IMR-90 (cell line): Measurements from ENCODE around the gene PRR18. TPM values are rescaled to one million over a fixed set of nuclear protein-coding genes. Genes with fewer than 3 reads are reported as not detected.

Experiments
- ATAC-seq: fragments of 200-7000 bp; cut with Tn5 transposase; 2 replicates; pipeline ENCODE4 v1.9.1; 2020; ENCODE audit warnings: low read depth, mild to moderate bottlenecking, moderate library complexity
- BruUV-seq: library from RNA; stranded (reverse); fragments of 400-500 nt; replicated peaks from 2 replicates; lab custom pipeline; 2021; lab: Mats Ljungman, UMichigan
- CTCF ChIA-PET: fragments of 300-600 bp; formaldehyde crosslinking; extraction: SDS; loops from one replicate; lab custom pipeline; 2021; ENCODE audit warnings: antibody characterized with exemption; lab: Yijun Ruan, JAX
- POLR2A ChIA-PET: fragments of 300-600 bp; sonication (Branson Sonifier 250); formaldehyde crosslinking; loops from one replicate; lab custom pipeline; 2022; ENCODE audit warnings: antibody characterized with exemption; ENCODE audit not compliant: unreplicated experiment; lab: Charles Lee
- DNase-seq: peaks from one replicate; pipeline ENCODE4 v3.0.0; 2013
- H2AFZ ChIP-seq: replicated peaks from 2 replicates; pipeline ENCODE3; 2013; ENCODE audit warnings: low read length, mild to moderate bottlenecking; ENCODE audit not compliant: poor library complexity
- H2AK5ac ChIP-seq: 2 replicates; pipeline ENCODE4 v1.6.1; 2013; ENCODE audit warnings: low read depth, low read length, inconsistent platforms
- H2AK9ac ChIP-seq: replicated peaks from 2 replicates; pipeline ENCODE3; 2013; ENCODE audit warnings: mild to moderate bottlenecking, low read depth, low read length, moderate library complexity; ENCODE audit not compliant: poor library complexity
- H2BK120ac ChIP-seq: 2 replicates; pipeline ENCODE4 v1.6.1; 2013; ENCODE audit warnings: low read depth, low read length, inconsistent platforms
- H2BK15ac ChIP-seq: 3 replicates; pipeline ENCODE4 v1.6.1; 2013; ENCODE audit warnings: low read depth, low read length, inconsistent platforms
- H2BK20ac ChIP-seq: 2 replicates; pipeline ENCODE4 v1.6.1; 2013; ENCODE audit warnings: low read depth, mild to moderate bottlenecking, inconsistent platforms, low read length, moderate library complexity
- H2BK5ac ChIP-seq: 2 replicates; pipeline ENCODE4 v1.6.1; 2013; ENCODE audit warnings: mild to moderate bottlenecking, low read depth, low read length, inconsistent platforms; ENCODE audit not compliant: poor library complexity, severe bottlenecking
- H3K14ac ChIP-seq: replicated peaks from 2 replicates; pipeline ENCODE4 v1.6.1; 2013; ENCODE audit warnings: low read depth, low read length, inconsistent platforms
- H3K18ac ChIP-seq: 2 replicates; pipeline ENCODE4 v1.6.1; 2013; ENCODE audit warnings: low read depth, low read length, control low read depth
- H3K23ac ChIP-seq: 2 replicates; pipeline ENCODE4 v1.6.1; 2013; ENCODE audit warnings: low read depth, low read length, inconsistent platforms
- H3K27ac ChIP-seq: 2 replicates; pipeline ENCODE4 v1.5.1; 2013; ENCODE audit warnings: mild to moderate bottlenecking, control low read depth, low read length; ENCODE audit not compliant: insufficient read depth
- H3K27me3 ChIP-seq: 2 replicates; pipeline ENCODE4 v1.6.1; 2013; ENCODE audit warnings: low read length; ENCODE audit not compliant: control insufficient read depth, insufficient read depth
- H3K36me3 ChIP-seq: 2 replicates; pipeline ENCODE4 v1.6.1; 2013; ENCODE audit warnings: low read length, mixed read lengths; ENCODE audit not compliant: control insufficient read depth, insufficient read depth
- H3K4ac ChIP-seq: 2 replicates; pipeline ENCODE4 v1.6.1; 2013; ENCODE audit warnings: low read depth, low read length, inconsistent platforms
- H3K4me1 ChIP-seq: 2 replicates; pipeline ENCODE4 v1.6.1; 2013; ENCODE audit warnings: low read length, mixed read lengths; ENCODE audit not compliant: control insufficient read depth, insufficient read depth
- H3K4me2 ChIP-seq: 2 replicates; pipeline ENCODE4 v1.6.1; 2013; ENCODE audit warnings: low read depth, mild to moderate bottlenecking, control low read depth, low read length, moderate library complexity
- H3K4me3 ChIP-seq: 2 replicates; pipeline ENCODE4 v1.5.1; 2013; ENCODE audit warnings: low read depth, mild to moderate bottlenecking, control low read depth, low read length, moderate library complexity; ENCODE audit not compliant: insufficient read depth
- H3K56ac ChIP-seq: 2 replicates; pipeline ENCODE4 v1.6.1; 2013; ENCODE audit warnings: low read length, inconsistent platforms; ENCODE audit not compliant: insufficient read depth; ENCODE audit errors: extremely low read depth
- H3K79me1 ChIP-seq, 2 experiments: 2 replicates each; pipeline ENCODE4 v1.6.1; 2013; ENCODE audit warnings: low read length in 2 of 2, inconsistent platforms in 1 of 2, low read depth in 1 of 2
- H3K9ac ChIP-seq: 2 replicates; pipeline ENCODE4 v1.6.1; 2013; ENCODE audit warnings: low read depth, low read length, control low read depth
- H3K9me1 ChIP-seq: 2 replicates; pipeline ENCODE4 v1.6.1; 2013; ENCODE audit warnings: low read length, inconsistent platforms; ENCODE audit not compliant: insufficient read depth
- H3K9me3 ChIP-seq: 2 replicates; pipeline ENCODE4 v1.6.1; 2013; ENCODE audit warnings: low read length; ENCODE audit not compliant: control insufficient read depth, insufficient read depth
- H4K20me1 ChIP-seq: 2 replicates; pipeline ENCODE4 v1.6.1; 2013; ENCODE audit warnings: low read length, inconsistent platforms; ENCODE audit not compliant: insufficient read depth
- H4K5ac ChIP-seq: 2 replicates; pipeline ENCODE4 v1.6.1; 2013; ENCODE audit warnings: mild to moderate bottlenecking, low read depth, low read length, control low read depth
- H4K8ac ChIP-seq, 2 experiments: 2 replicates each; pipeline ENCODE4 v1.6.1; 2013; ENCODE audit warnings: low read depth in 2 of 2, low read length in 2 of 2, control low read depth in 1 of 2, inconsistent platforms in 1 of 2
- H4K91ac ChIP-seq: 2 replicates; pipeline ENCODE4 v1.6.1; 2013; ENCODE audit warnings: low read depth, low read length, inconsistent platforms; ENCODE audit not compliant: insufficient read depth
- BHLHE40 ChIP-seq: fragments of 150-350 bp; IDR thresholded peaks from 2 replicates; pipeline ENCODE4 v1.6.1; 2016; ENCODE audit warnings: mild to moderate bottlenecking, low read depth, low read length
- CEBPB ChIP-seq: IDR thresholded peaks from 2 replicates; pipeline ENCODE4 v1.6.1; 2012; ENCODE audit warnings: low read depth, low read length, improper control_type of control experiment
- ELK1 ChIP-seq: fragments of 150-350 bp; IDR thresholded peaks from 2 replicates; pipeline ENCODE4 v1.6.1; 2016; ENCODE audit warnings: low read depth, mild to moderate bottlenecking, low read length, moderate library complexity, borderline replicate concordance
- FOS ChIP-seq: fragments of 150-350 bp; IDR thresholded peaks from 2 replicates; pipeline ENCODE4 v1.6.1; 2016; ENCODE audit warnings: low read depth, low read length
- MAFK ChIP-seq: IDR thresholded peaks from 2 replicates; pipeline ENCODE4 v1.6.1; 2012; ENCODE audit warnings: low read depth, low read length, improper control_type of control experiment
- MAZ ChIP-seq: IDR thresholded peaks from 2 replicates; pipeline ENCODE4 v1.6.1; 2012; ENCODE audit warnings: low read depth, mild to moderate bottlenecking, low read length, improper control_type of control experiment, moderate library complexity, borderline replicate concordance
- MXI1 ChIP-seq: IDR thresholded peaks from 2 replicates; pipeline ENCODE4 v1.6.1; 2012; ENCODE audit warnings: low read depth, mild to moderate bottlenecking, low read length, moderate library complexity, borderline replicate concordance
- NFE2L2 ChIP-seq: fragments of 150-350 bp; IDR thresholded peaks from 2 replicates; pipeline ENCODE4 v1.6.1; 2016; ENCODE audit warnings: low read depth, mild to moderate bottlenecking, low read length
- POLR2A ChIP-seq: IDR thresholded peaks from 2 replicates; pipeline ENCODE4 v1.6.1; 2012; ENCODE audit warnings: mild to moderate bottlenecking, low read depth, low read length
- RCOR1 ChIP-seq: IDR thresholded peaks from 2 replicates; pipeline ENCODE4 v1.6.1; 2012; ENCODE audit warnings: mild to moderate bottlenecking, low read length, improper control_type of control experiment; ENCODE audit not compliant: insufficient replicate concordance
- SMC3 ChIP-seq: fragments of 150-350 bp; IDR thresholded peaks from 2 replicates; pipeline ENCODE4 v1.6.1; 2016; ENCODE audit warnings: low read depth, mild to moderate bottlenecking, antibody characterized with exemption, low read length, moderate library complexity
- USF2 ChIP-seq: fragments of 150-350 bp; IDR thresholded peaks from 2 replicates; pipeline ENCODE4 v1.6.1; 2017; ENCODE audit warnings: mild to moderate bottlenecking, antibody characterized with exemption, low read length, low read depth
- WGBS, 2 experiments: methylation state at CpG; one replicate each; pipeline versions ENCODE4 v1.1.5 to v1.1.7; 2013; ENCODE audit warnings: missing lambda C conversion rate in 2 of 2; ENCODE audit not compliant: insufficient read length in 1 of 2; ENCODE audit errors: extremely low coverage in 2 of 2; 5-methylcytosine and 5-hydroxymethylcytosine counted together
- dilution Hi-C: fragments of 300-500 bp; cut with HindIII; formaldehyde crosslinking; loops from one replicate; pipeline ENCODE4 v1.14.3; 2018; ENCODE audit warnings: low sequenced_read_pairs; ENCODE audit not compliant: unreplicated experiment
- in situ Hi-C: fragments of 300-500 bp; cut with MboI; formaldehyde crosslinking; loops from 3 replicates; pipeline ENCODE4 v1.14.3; 2019; ENCODE audit warnings: low sequenced_read_pairs, inconsistent platforms, mixed read lengths
- intact Hi-C: fragments of 100-400 bp; cut with micrococcal nuclease; formaldehyde crosslinking; loops from 2 replicates; pipeline ENCODE4 v1.10.0; 2022
- polyA plus RNA-seq, 3 experiments: library from polyadenylated mRNA; depleted of rRNA; stranded (reverse); fragments of >200 nt; gene quantifications; 2 replicates each; pipeline ENCODE4 v1.2.3, GENCODE V29; 2012; ENCODE audit warnings: low replicate concordance in 1 of 3
- total RNA-seq: library from RNA; depleted of rRNA; stranded (reverse); fragments of >200 nt; gene quantifications from 2 replicates; pipeline ENCODE4 v1.2.3, GENCODE V29; 2012
- TF ChIP-seq, protein P1 (sequence below): conservative IDR thresholded peaks from 2 replicates; pipeline ENCODE4 v1.5.1; 2012; ENCODE audit warnings: mild to moderate bottlenecking, low read depth, low read length, improper control_type of control experiment

Gene PRR18
- total and polyA plus RNA-seq, 2 of the 4 experiments (the other 2 are of a cell fraction): not detected

DNA sequence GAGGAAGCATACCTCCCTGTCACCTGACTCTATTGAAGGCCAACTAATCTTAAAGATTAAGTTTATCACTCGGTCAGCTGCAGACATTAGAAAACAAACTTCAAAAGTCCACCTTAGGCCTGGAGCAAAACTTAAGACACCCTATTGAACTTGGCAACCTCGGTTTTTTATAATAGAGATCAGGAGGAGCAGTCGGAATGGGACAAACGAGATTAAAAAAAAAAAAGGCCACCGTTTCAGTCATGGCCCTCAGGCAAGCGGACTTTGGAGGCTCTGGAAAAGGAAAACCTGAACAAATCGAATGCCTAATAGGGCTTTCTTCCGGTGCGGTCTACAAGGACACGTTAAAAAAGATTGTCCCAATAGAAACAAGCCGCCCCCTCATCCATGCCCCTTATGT lies 7.2 kb upstream of the PRR18 start:
- TF ChIP-seq POLR2A: no peak
- no peak for TF ChIP-seq USF2
- no peak for TF ChIP-seq FOS
- TF ChIP-seq BHLHE40: no peak
- TF ChIP-seq CEBPB: no peak
- TF ChIP-seq, protein P1, sequence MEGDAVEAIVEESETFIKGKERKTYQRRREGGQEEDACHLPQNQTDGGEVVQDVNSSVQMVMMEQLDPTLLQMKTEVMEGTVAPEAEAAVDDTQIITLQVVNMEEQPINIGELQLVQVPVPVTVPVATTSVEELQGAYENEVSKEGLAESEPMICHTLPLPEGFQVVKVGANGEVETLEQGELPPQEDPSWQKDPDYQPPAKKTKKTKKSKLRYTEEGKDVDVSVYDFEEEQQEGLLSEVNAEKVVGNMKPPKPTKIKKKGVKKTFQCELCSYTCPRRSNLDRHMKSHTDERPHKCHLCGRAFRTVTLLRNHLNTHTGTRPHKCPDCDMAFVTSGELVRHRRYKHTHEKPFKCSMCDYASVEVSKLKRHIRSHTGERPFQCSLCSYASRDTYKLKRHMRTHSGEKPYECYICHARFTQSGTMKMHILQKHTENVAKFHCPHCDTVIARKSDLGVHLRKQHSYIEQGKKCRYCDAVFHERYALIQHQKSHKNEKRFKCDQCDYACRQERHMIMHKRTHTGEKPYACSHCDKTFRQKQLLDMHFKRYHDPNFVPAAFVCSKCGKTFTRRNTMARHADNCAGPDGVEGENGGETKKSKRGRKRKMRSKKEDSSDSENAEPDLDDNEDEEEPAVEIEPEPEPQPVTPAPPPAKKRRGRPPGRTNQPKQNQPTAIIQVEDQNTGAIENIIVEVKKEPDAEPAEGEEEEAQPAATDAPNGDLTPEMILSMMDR: no peak
- TF ChIP-seq ELK1: no peak
- TF ChIP-seq SMC3: no peak
- TF ChIP-seq NFE2L2: no peak
- TF ChIP-seq MAZ: no peak
- TF ChIP-seq RCOR1: no peak
- TF ChIP-seq MAFK: no peak
- TF ChIP-seq MXI1: no peak
- in situ Hi-C loops (no loop called here), dilution Hi-C loops (no loop called here), intact Hi-C loops (no loop called here)
- Histone ChIP-seq H4K91ac (no peak overlapping the region), H3K14ac (no peak overlapping the region), H2AK9ac (no peak overlapping the region), H4K5ac (no peak overlapping the region), H3K9me1 (no peaks in the 10 kb centered on the region), H3K27me3 (peaks cover 3% of the 10 kb centered on the region; the same call in 1 of the 2 replicates), H3K27ac (no peak overlapping the region), H3K9me3 (no peaks in the 10 kb centered on the region), H2BK20ac (no peak overlapping the region), H2BK5ac (no peak overlapping the region), H2BK15ac (no peak overlapping the region), H2AFZ (no peak overlapping the region), H3K4me1 (no peaks in the 10 kb centered on the region), H2AK5ac (no peak overlapping the region), H3K56ac (no peak overlapping the region), H4K8ac (no peak overlapping the region), H3K9ac (no peak overlapping the region), H3K4ac (no peak overlapping the region), H3K4me3 (no peak overlapping the region), H3K18ac (no peak overlapping the region), H3K4me2 (no peak overlapping the region), H2BK120ac (no peak overlapping the region), H3K23ac (no peak overlapping the region), H4K20me1 (0 out of 2 replicates have a peak, but pooled peaks cover 3% of the 10 kb centered on the region), H3K79me1 (no peaks in the 10 kb centered on the region), H3K36me3 (peaks cover 2% of the 10 kb centered on the region; the same call in 1 of the 2 replicates)
- 82% methylated on average over 2 of the region's 11 CpGs; no CpG with 5 or more reads in 1 of the 2 experiments for WGBS, 2 experiments
- no TSS peak for BruUV-seq
- ATAC-seq (no peak), DNase-seq (no peak)
- POLR2A ChIA-PET: no interaction called here
- CTCF ChIA-PET: no interaction called here
